WTC11 (cell line): ENCODE measurements around the gene AK5. TPM values are rescaled to one million over a fixed set of nuclear protein-coding genes. Genes with fewer than 3 reads are reported as not detected.

ENCODE experiments used
- ATAC-seq: fragments of 200-7000 bp; cut with Tn5 transposase; 2 replicates; pipeline ENCODE4 v1.10.0; 2021; ENCODE audit warnings: mild to moderate bottlenecking, moderate library complexity
- CTCF ChIA-PET: fragments of 300-600 bp; sonication (Branson Sonifier 250); formaldehyde crosslinking; loops from one replicate; lab custom pipeline; 2021; ENCODE audit warnings: antibody characterized with exemption; lab: Charles Lee
- POLR2A ChIA-PET: fragments of 350-600 bp; sonication (Branson Sonifier 250); formaldehyde crosslinking; loops from one replicate; lab custom pipeline; 2021; ENCODE audit warnings: antibody characterized with exemption; lab: Charles Lee
- DNase-seq: peaks from one replicate; pipeline ENCODE4 v3.0.0; 2021; ENCODE audit warnings: low spot score
- H3K27ac Mint-ChIP-seq: 2 replicates; pipeline ENCODE4 v1.8.0; 2021; ENCODE audit warnings: mixed read lengths
- H3K27me3 Mint-ChIP-seq: 2 replicates; pipeline ENCODE4 v1.8.0; 2021; ENCODE audit warnings: low read depth, mild to moderate bottlenecking, moderate library complexity, mixed read lengths
- H3K36me3 Mint-ChIP-seq: 2 replicates; pipeline ENCODE4 v1.8.0; 2021; ENCODE audit warnings: mixed read lengths
- H3K4me1 Mint-ChIP-seq: 2 replicates; pipeline ENCODE4 v1.8.0; 2022; ENCODE audit warnings: mixed read lengths
- H3K4me3 Mint-ChIP-seq: 2 replicates; pipeline ENCODE4 v1.8.0; 2021; ENCODE audit warnings: mild to moderate bottlenecking, moderate library complexity, mixed read lengths
- H3K9me3 Mint-ChIP-seq: 2 replicates; pipeline ENCODE4 v1.8.0; 2021; ENCODE audit warnings: mixed read lengths
- ATF1 ChIP-seq: sonication (generic); formaldehyde crosslinking; IDR thresholded peaks from 2 replicates; pipeline ENCODE4 v1.8.1; 2023; ENCODE audit warnings: mild to moderate bottlenecking, moderate library complexity, missing genetic modification reagents
- ATF6 ChIP-seq: sonication (generic); formaldehyde crosslinking; IDR thresholded peaks from 2 replicates; pipeline ENCODE4 v1.8.1; 2023; ENCODE audit warnings: mild to moderate bottlenecking, missing genetic modification reagents
- CBFB ChIP-seq: sonication (generic); formaldehyde crosslinking; IDR thresholded peaks from 2 replicates; pipeline ENCODE4 v1.8.1; 2022; ENCODE audit warnings: mild to moderate bottlenecking, low read depth, missing genetic modification reagents
- CREM ChIP-seq: sonication (generic); formaldehyde crosslinking; IDR thresholded peaks from 2 replicates; pipeline ENCODE4 v1.8.1; 2022; ENCODE audit warnings: mild to moderate bottlenecking, missing genetic modification reagents, moderate library complexity
- E2F1 ChIP-seq: sonication (generic); formaldehyde crosslinking; IDR thresholded peaks from 2 replicates; pipeline ENCODE4 v1.8.0; 2022; ENCODE audit warnings: mild to moderate bottlenecking, missing genetic modification reagents
- ELF4 ChIP-seq: sonication (generic); formaldehyde crosslinking; IDR thresholded peaks from 2 replicates; pipeline ENCODE4 v1.8.1; 2022; ENCODE audit warnings: low read depth, mild to moderate bottlenecking, moderate library complexity, missing genetic modification reagents
- ETV6 ChIP-seq: sonication (generic); formaldehyde crosslinking; IDR thresholded peaks from 2 replicates; pipeline ENCODE4 v1.8.1; 2022; ENCODE audit warnings: mild to moderate bottlenecking, missing genetic modification reagents
- GABPB1 ChIP-seq: sonication (generic); formaldehyde crosslinking; IDR thresholded peaks from 2 replicates; pipeline ENCODE4 v1.8.1; 2023; ENCODE audit warnings: mild to moderate bottlenecking, missing genetic modification reagents
- GRHL2 ChIP-seq: fragments of 250-450 bp; sonication (Bioruptor Pico); IDR thresholded peaks from 2 replicates; pipeline ENCODE4 v1.8.0; 2022; ENCODE audit warnings: mild to moderate bottlenecking, moderate library complexity; ENCODE audit not compliant: insufficient replicate concordance, severe bottlenecking
- GTF2I ChIP-seq: fragments of 250-450 bp; sonication (Bioruptor Pico); conservative IDR thresholded peaks from 2 replicates; pipeline ENCODE4 v1.4.0; 2021; ENCODE audit warnings: mild to moderate bottlenecking
- HMGA2 ChIP-seq: fragments of 250-450 bp; sonication (Bioruptor Pico); IDR thresholded peaks from 2 replicates; pipeline ENCODE4 v1.4.0; 2021; ENCODE audit warnings: mild to moderate bottlenecking, moderate library complexity
- JUN ChIP-seq: sonication (generic); formaldehyde crosslinking; IDR thresholded peaks from 2 replicates; pipeline ENCODE4 v1.8.0; 2023; ENCODE audit warnings: mild to moderate bottlenecking, missing genetic modification reagents
- KAT7 ChIP-seq: sonication (generic); formaldehyde crosslinking; IDR thresholded peaks from 2 replicates; pipeline ENCODE4 v1.8.1; 2023; ENCODE audit warnings: missing genetic modification reagents, mild to moderate bottlenecking, borderline replicate concordance
- MAX ChIP-seq: sonication (generic); formaldehyde crosslinking; IDR thresholded peaks from 2 replicates; pipeline ENCODE4 v1.8.0; 2022; ENCODE audit warnings: mild to moderate bottlenecking, missing genetic modification reagents
- MLX ChIP-seq: sonication (generic); formaldehyde crosslinking; IDR thresholded peaks from 2 replicates; pipeline ENCODE4 v1.8.1; 2023; ENCODE audit warnings: mild to moderate bottlenecking, missing genetic modification reagents, moderate library complexity
- MXD4 ChIP-seq: fragments of 250-450 bp; sonication (Bioruptor Pico); IDR thresholded peaks from 2 replicates; pipeline ENCODE4 v1.8.0; 2021; ENCODE audit warnings: mild to moderate bottlenecking, moderate library complexity, borderline replicate concordance
- NFATC4 ChIP-seq: fragments of 250-450 bp; sonication (Bioruptor Pico); IDR thresholded peaks from 2 replicates; pipeline ENCODE4 v1.9.0; 2021; ENCODE audit warnings: mild to moderate bottlenecking
- NFYB ChIP-seq: sonication (generic); formaldehyde crosslinking; conservative IDR thresholded peaks from 2 replicates; pipeline ENCODE4 v1.8.0; 2022; ENCODE audit warnings: low read depth, missing genetic modification reagents
- NR2C2 ChIP-seq: sonication (generic); formaldehyde crosslinking; IDR thresholded peaks from 2 replicates; pipeline ENCODE4 v1.8.0; 2022; ENCODE audit warnings: mild to moderate bottlenecking, missing genetic modification reagents
- NR3C1 ChIP-seq: sonication (generic); formaldehyde crosslinking; conservative IDR thresholded peaks from 2 replicates; pipeline ENCODE4 v1.8.1; 2023; ENCODE audit warnings: low read depth, mild to moderate bottlenecking, missing genetic modification reagents
- PRRX2 ChIP-seq: fragments of 250-450 bp; sonication (Bioruptor Pico); IDR thresholded peaks from 2 replicates; pipeline ENCODE4 v1.8.0; 2021; ENCODE audit warnings: mild to moderate bottlenecking
- RELA ChIP-seq: sonication (generic); formaldehyde crosslinking; IDR thresholded peaks from 2 replicates; pipeline ENCODE4 v1.8.1; 2022; ENCODE audit warnings: missing genetic modification reagents, mild to moderate bottlenecking, borderline replicate concordance
- SMAD3 ChIP-seq: sonication (generic); formaldehyde crosslinking; IDR thresholded peaks from 2 replicates; pipeline ENCODE4 v1.8.0; 2022; ENCODE audit warnings: missing genetic modification reagents, mild to moderate bottlenecking, borderline replicate concordance
- TEAD4 ChIP-seq: sonication (generic); formaldehyde crosslinking; IDR thresholded peaks from 2 replicates; pipeline ENCODE4 v1.8.0; 2022; ENCODE audit warnings: mild to moderate bottlenecking, missing genetic modification reagents
- USF2 ChIP-seq: sonication (generic); formaldehyde crosslinking; IDR thresholded peaks from 2 replicates; pipeline ENCODE4 v1.8.1; 2023; ENCODE audit warnings: mild to moderate bottlenecking, missing genetic modification reagents, moderate library complexity
- ZBTB21 ChIP-seq: sonication (generic); formaldehyde crosslinking; IDR thresholded peaks from 2 replicates; pipeline ENCODE4 v1.8.1; 2023; ENCODE audit warnings: mild to moderate bottlenecking, missing genetic modification reagents, borderline replicate concordance
- ZNF396 ChIP-seq: fragments of 250-450 bp; sonication (Bioruptor Pico); IDR thresholded peaks from 2 replicates; pipeline ENCODE4 v1.8.0; 2021; ENCODE audit warnings: mild to moderate bottlenecking, moderate library complexity, borderline replicate concordance
- ZNF416 ChIP-seq: fragments of 250-450 bp; sonication (Bioruptor Pico); IDR thresholded peaks from 2 replicates; pipeline ENCODE4 v1.9.0; 2021; ENCODE audit warnings: mild to moderate bottlenecking, inconsistent platforms
- ZNF425 ChIP-seq: fragments of 250-450 bp; sonication (Bioruptor Pico); conservative IDR thresholded peaks from 2 replicates; pipeline ENCODE4 v1.9.0; 2021; ENCODE audit warnings: mild to moderate bottlenecking
- ZNF671 ChIP-seq: fragments of 250-450 bp; sonication (Bioruptor Pico); IDR thresholded peaks from 2 replicates; pipeline ENCODE4 v1.8.0; 2021; ENCODE audit warnings: mild to moderate bottlenecking
- ZSCAN18 ChIP-seq: fragments of 250-450 bp; sonication (Bioruptor Pico); IDR thresholded peaks from 2 replicates; pipeline ENCODE4 v2.1.2; 2022; ENCODE audit warnings: mild to moderate bottlenecking, moderate library complexity
- total RNA-seq: library from RNA; stranded (reverse); gene quantifications from 3 replicates; pipeline ENCODE4 v1.2.3, GENCODE V29; 2021

The AK5 gene
- total RNA-seq, 1 experiment from 2014 or later: 3.0 TPM

- no peaks in the 10 kb centered on the region for H3K9me3 Mint-ChIP-seq
- DNase-seq (no peak), ATAC-seq (no peak)
- no peak overlapping the region for H3K27ac Mint-ChIP-seq
- H3K4me1 Mint-ChIP-seq: peaks cover 4% of the 10 kb centered on the region; the same call in 1 of the 2 replicates
- H3K4me3 Mint-ChIP-seq: no peak overlapping the region
- TF ChIP-seq MAX (CRISPR knock-in tag) (no peak), MLX (CRISPR knock-in tag) (no peak), NR3C1 (CRISPR knock-in tag) (no peak), MXD4 (no peak), NFYB (CRISPR knock-in tag) (no peak), SMAD3 (CRISPR knock-in tag) (no peak), NR2C2 (CRISPR knock-in tag) (no peak), GTF2I (CRISPR knock-in tag) (no peak), ETV6 (no peak), ZBTB21 (no peak), GABPB1 (CRISPR knock-in tag) (no peak), ZNF416 (CRISPR knock-in tag) (no peak), E2F1 (CRISPR knock-in tag) (no peak), HMGA2 (CRISPR knock-in tag) (no peak), ZNF396 (CRISPR knock-in tag) (no peak), NFATC4 (CRISPR knock-in tag) (no peak), ATF6 (CRISPR knock-in tag) (no peak)
- TF ChIP-seq, all 79 proteins: peak for 0
- Mint-ChIP-seq H3K36me3 (no peaks in the 10 kb centered on the region), H3K27me3 (no peaks in the 10 kb centered on the region)
- POLR2A ChIA-PET: no interaction called here
- CTCF ChIA-PET: no interaction called here
Measured at GRCh38 chr1:77356136-77356535, 74.3 kb downstream of the AK5 start.

GRCh38 chr1:77360256-77360655 lies 78.4 kb downstream of the AK5 start:
- no peak for ATAC-seq
- ChIA-PET POLR2A (no interaction called here), CTCF (no interaction called here)
- no peak overlapping the region for H3K27ac Mint-ChIP-seq
- DNase-seq: no peak
- H3K9me3 Mint-ChIP-seq: no peaks in the 10 kb centered on the region
- H3K4me1 Mint-ChIP-seq: peaks cover 4% of the 10 kb centered on the region; the same call in 1 of the 2 replicates
- H3K27me3 Mint-ChIP-seq: no peaks in the 10 kb centered on the region
- no peak overlapping the region for H3K4me3 Mint-ChIP-seq
- no peaks in the 10 kb centered on the region for H3K36me3 Mint-ChIP-seq
- TF ChIP-seq CREM (no peak), ZSCAN18 (CRISPR knock-in tag) (no peak), GRHL2 (CRISPR knock-in tag) (no peak), PRRX2 (CRISPR knock-in tag) (no peak), KAT7 (CRISPR knock-in tag) (no peak), ZBTB21 (no peak), ATF1 (CRISPR knock-in tag) (no peak), TEAD4 (CRISPR knock-in tag) (no peak), ZNF671 (CRISPR knock-in tag) (no peak), RELA (CRISPR knock-in tag) (no peak), ZNF425 (no peak), CBFB (CRISPR knock-in tag) (no peak), ELF4 (no peak), JUN (CRISPR knock-in tag) (no peak), USF2 (CRISPR knock-in tag) (no peak)
